ENCODE results near the gene VPS16.

- TF ChIP-seq CTCF (IDR thresholded peaks at IDR 0.05 in 8 of 11, conservative IDR thresholded peaks at IDR 0.05 in 3 of 11) (no peak), POLR2A (IDR thresholded peaks at IDR 0.05) (no peak)
Measured at GRCh38 chr20:2847802-2848201, 7.3 kb downstream of the VPS16 start.

Measured in spleen (tissue), 7 donors.